HEK293T (cell line): ENCODE measurements around the gene TNPO1.

Experiments
- ARNT ChIP-seq: fragments of 450-650 bp; IDR thresholded peaks from 2 replicates; pipeline ENCODE4 v1.6.1; 2017; ENCODE audit warnings: mild to moderate bottlenecking
- BHLHE40 ChIP-seq: fragments of 450-650 bp; IDR thresholded peaks from 2 replicates; pipeline ENCODE4 v1.6.1; 2016; ENCODE audit warnings: mild to moderate bottlenecking, moderate library complexity, borderline replicate concordance
- CTBP1 ChIP-seq: fragments of 450-650 bp; IDR thresholded peaks from 2 replicates; pipeline ENCODE4 v1.6.1; 2016; ENCODE audit warnings: borderline replicate concordance
- FOXA1 ChIP-seq: fragments of 450-650 bp; IDR thresholded peaks from 2 replicates; pipeline ENCODE4 v1.6.1; 2016; ENCODE audit warnings: mild to moderate bottlenecking
- FOXK2 ChIP-seq: fragments of 450-650 bp; IDR thresholded peaks from 2 replicates; pipeline ENCODE4 v1.6.1; 2016; ENCODE audit warnings: mild to moderate bottlenecking
- FOXM1 ChIP-seq: fragments of 450-650 bp; IDR thresholded peaks from 2 replicates; pipeline ENCODE4 v1.6.1; 2017; ENCODE audit warnings: mild to moderate bottlenecking, borderline replicate concordance
- L3MBTL2 ChIP-seq: fragments of 450-650 bp; conservative IDR thresholded peaks from 2 replicates; pipeline ENCODE4 v1.6.1; 2016; ENCODE audit warnings: mild to moderate bottlenecking
- NFRKB ChIP-seq: fragments of 450-650 bp; IDR thresholded peaks from 2 replicates; pipeline ENCODE4 v1.6.1; 2016; ENCODE audit warnings: mild to moderate bottlenecking, moderate library complexity
- SP1 ChIP-seq: fragments of 450-650 bp; IDR thresholded peaks from 2 replicates; pipeline ENCODE4 v1.6.1; 2017
- SUZ12 ChIP-seq: fragments of 450-650 bp; IDR thresholded peaks from 2 replicates; pipeline ENCODE4 v1.6.1; 2016; ENCODE audit warnings: mild to moderate bottlenecking
- TF ChIP-seq, protein P1 (sequence below): fragments of 450-650 bp; IDR thresholded peaks from 2 replicates; pipeline ENCODE4 v1.6.1; 2016

DNA sequence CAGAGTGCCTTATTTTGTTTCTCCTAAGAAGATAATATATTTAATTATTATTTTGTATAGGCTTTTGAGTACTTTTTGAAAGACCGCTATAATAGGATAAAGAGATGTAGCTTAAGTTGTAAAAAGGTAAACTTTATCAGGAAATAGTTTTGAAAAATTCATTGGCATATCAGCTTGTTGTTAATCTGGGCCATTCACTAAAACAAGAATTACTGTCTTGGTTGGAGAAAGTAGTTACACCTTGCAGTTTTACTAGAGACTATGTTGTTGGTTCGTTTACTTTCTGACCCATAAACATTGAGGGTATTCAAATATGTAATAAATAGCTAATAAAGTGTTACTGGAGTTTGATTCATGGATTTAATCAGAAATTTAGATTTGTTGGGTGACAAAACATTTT is 33.7 kb downstream of the TNPO1 start:
- TF ChIP-seq SP1 (no peak), FOXM1 (no peak), L3MBTL2 (no peak), BHLHE40 (no peak), FOXK2 (no peak), ARNT (no peak), NFRKB (no peak), CTBP1 (no peak), SUZ12 (no peak), FOXA1 (no peak)
- TF ChIP-seq, protein P1, sequence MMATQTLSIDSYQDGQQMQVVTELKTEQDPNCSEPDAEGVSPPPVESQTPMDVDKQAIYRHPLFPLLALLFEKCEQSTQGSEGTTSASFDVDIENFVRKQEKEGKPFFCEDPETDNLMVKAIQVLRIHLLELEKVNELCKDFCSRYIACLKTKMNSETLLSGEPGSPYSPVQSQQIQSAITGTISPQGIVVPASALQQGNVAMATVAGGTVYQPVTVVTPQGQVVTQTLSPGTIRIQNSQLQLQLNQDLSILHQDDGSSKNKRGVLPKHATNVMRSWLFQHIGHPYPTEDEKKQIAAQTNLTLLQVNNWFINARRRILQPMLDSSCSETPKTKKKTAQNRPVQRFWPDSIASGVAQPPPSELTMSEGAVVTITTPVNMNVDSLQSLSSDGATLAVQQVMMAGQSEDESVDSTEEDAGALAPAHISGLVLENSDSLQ, result no peak
